Activated CD4-positive, alpha-beta T cell treated with anti-CD3 and anti-CD28 coated beads, Interleukin-2, amount 10 ng/mL, durations not matched to agents 7 days and 5 days (primary cell): ENCODE data around the gene IGSF8. TPM values are rescaled to one million over a fixed set of nuclear protein-coding genes. Genes with fewer than 3 reads are reported as not detected.
"Not testable (repeated sequence)": the region's sequence is repeated elsewhere in the genome, so short reads cannot be mapped to it uniquely, and the experiment has no call there.

Source experiments
- CTCF ChIA-PET: fragments of 350-600 bp; sonication (Branson Sonifier 250); formaldehyde crosslinking; loops from one replicate; lab custom pipeline; 2021; ENCODE audit warnings: antibody characterized with exemption; lab: Charles Lee
- POLR2A ChIA-PET: fragments of 350-600 bp; sonication (Branson Sonifier 250); formaldehyde crosslinking; loops from one replicate; lab custom pipeline; 2021; ENCODE audit warnings: antibody characterized with exemption; lab: Charles Lee
- DNase-seq: peaks from one replicate; pipeline ENCODE4 v3.0.0-alpha.2; 2020
- H3K27ac Mint-ChIP-seq: one replicate; pipeline ENCODE4 v1.8.0; 2021; ENCODE audit warnings: mild to moderate bottlenecking, moderate library complexity, mixed read lengths
- H3K27me3 Mint-ChIP-seq: one replicate; pipeline ENCODE4 v1.8.0; 2021; ENCODE audit warnings: mixed read lengths
- H3K36me3 Mint-ChIP-seq: one replicate; pipeline ENCODE4 v1.8.0; 2021; ENCODE audit warnings: low read depth, mixed read lengths
- H3K4me1 Mint-ChIP-seq: one replicate; pipeline ENCODE4 v1.8.0; 2021; ENCODE audit warnings: mixed read lengths
- H3K4me3 Mint-ChIP-seq: one replicate; pipeline ENCODE4 v1.8.0; 2021; ENCODE audit warnings: mild to moderate bottlenecking, moderate library complexity, mixed read lengths
- H3K9me3 Mint-ChIP-seq: one replicate; pipeline ENCODE4 v1.8.0; 2021; ENCODE audit warnings: mixed read lengths
- total RNA-seq, 2 experiments: library from RNA; stranded (reverse); gene quantifications; one replicate each; pipeline ENCODE4 v1.2.3, GENCODE V29; 2021

Gene IGSF8
- total RNA-seq, 2 experiments from 2014 or later = 36.4 to 40.9 TPM

DNA sequence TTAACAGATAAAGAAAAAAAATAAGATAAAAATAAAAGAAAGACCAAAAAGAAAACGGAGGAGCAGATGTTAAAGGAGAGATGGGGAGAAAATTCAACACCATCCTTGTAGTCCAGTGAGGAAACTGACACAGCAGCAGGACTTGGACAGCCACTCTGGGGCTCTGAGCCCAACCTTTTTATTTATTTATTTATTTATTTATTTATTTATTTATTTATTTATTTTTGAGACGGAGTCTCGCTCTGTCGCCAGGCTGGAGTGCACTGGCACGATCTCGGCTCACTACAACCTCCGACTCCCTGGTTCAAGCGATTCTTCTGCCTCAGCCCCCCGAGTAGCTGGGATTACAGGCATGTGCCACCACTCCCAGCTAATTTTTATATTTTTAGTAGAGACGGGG lies 13.0 kb upstream of the IGSF8 start:
- CTCF ChIA-PET = interaction anchor here (0.7 to 1.1 kb wide), 2 partner anchors 10 to 146 kb away, joined by 3 read pairs; no protein-coding TSS in a partner anchor
- H3K4me1 Mint-ChIP-seq, H3K36me3 Mint-ChIP-seq, H3K9me3 Mint-ChIP-seq, DNase-seq, H3K27ac Mint-ChIP-seq, POLR2A ChIA-PET, H3K27me3 Mint-ChIP-seq, H3K4me3 Mint-ChIP-seq: not testable (repeated sequence)

- H3K9me3 Mint-ChIP-seq = no peaks in the 10 kb centered on the region
- no peak overlapping the region for H3K27ac Mint-ChIP-seq
- no peak overlapping the region for H3K4me3 Mint-ChIP-seq
- ChIA-PET POLR2A (no interaction called here), CTCF (interaction anchor here (0.5 to 1.8 kb wide), 4 partner anchors 13 to 979 kb away, joined by 3 to 5 read pairs (median 3); no protein-coding TSS in a partner anchor)
- no peak for DNase-seq
- H3K4me1 Mint-ChIP-seq = peaks cover 4% of the 10 kb centered on the region
- H3K27me3 Mint-ChIP-seq = no peaks in the 10 kb centered on the region
- no peaks in the 10 kb centered on the region for H3K36me3 Mint-ChIP-seq
These were observed 11.3 kb upstream of the IGSF8 start for GRCh38 chr1:160109686-160110085.

DNA sequence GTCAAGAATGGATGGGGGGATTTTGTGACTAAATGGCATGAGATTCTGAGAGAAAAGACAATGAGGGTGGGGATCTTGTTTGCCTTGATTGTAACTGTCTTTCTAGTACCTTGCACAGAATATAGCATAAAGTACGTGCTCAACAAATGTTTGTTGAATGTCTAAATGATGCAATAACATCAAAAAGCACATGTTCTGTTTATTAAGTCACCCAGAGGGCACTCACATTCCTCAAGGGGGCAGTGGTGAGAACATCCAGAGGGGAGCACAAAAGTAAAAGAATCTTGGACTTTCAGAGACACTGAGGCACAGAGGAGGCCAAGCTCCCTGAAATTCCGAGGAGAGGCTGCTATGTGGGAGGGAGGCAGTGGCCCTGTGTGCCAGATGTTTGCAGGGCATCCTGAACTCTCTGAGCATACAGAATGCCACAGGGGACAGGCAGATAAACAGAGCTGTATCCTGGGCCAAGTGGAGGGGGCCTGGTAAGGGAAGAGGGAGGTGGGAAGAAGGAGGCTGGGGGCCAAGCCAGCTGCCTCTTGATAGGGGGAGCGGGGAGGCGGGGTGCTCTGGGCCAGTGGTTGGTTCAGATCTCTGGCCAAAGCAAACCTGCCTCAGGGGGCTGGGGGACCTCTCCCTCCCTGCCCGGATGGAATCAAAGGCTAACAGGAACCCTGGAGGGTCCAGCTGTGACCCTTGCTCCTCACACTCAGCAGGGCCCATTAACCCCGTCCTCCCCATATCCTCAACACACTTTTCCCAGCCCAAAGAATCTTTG lies 10.7 kb upstream of the IGSF8 start:
- Mint-ChIP-seq H3K36me3 (no peaks in the 10 kb centered on the region), H3K4me3 (no peak overlapping the region), H3K4me1 (peaks cover 4% of the 10 kb centered on the region), H3K9me3 (no peaks in the 10 kb centered on the region), H3K27ac (no peak overlapping the region), H3K27me3 (no peaks in the 10 kb centered on the region)
- ChIA-PET CTCF (interaction anchor here (0.8 to 1.8 kb wide), 5 partner anchors 14 to 182 kb away, joined by 3 to 5 read pairs (median 3); no protein-coding TSS in a partner anchor), POLR2A (no interaction called here)
- DNase-seq = peak; percentile 51

DNA sequence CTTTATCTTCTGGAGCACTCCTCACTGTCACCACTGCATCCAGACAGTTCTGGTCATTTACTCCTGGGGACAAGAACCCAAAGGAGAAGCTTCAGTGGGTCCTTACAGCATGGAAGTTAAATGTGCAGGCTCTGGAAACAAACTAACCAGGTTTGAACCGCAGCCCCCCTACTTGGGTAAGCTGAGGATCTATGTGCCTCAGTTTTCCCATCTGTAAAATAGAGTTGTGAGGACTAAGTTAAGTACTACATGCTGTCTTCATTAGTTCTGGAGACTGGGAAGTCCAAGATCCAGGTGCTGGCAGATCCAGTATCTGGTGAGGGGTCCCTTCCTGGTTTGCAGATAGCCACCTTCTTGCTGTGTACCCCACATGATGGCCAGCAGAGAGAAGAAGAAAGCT lies 9.1 kb upstream of the IGSF8 start:
- no peaks in the 10 kb centered on the region for H3K36me3 Mint-ChIP-seq
- no peak for DNase-seq
- H3K4me1 Mint-ChIP-seq = peaks cover 4% of the 10 kb centered on the region
- H3K27ac Mint-ChIP-seq = no peak overlapping the region
- ChIA-PET CTCF (interaction anchor here (1.0 to 1.6 kb wide), 3 partner anchors 10 to 270 kb away, joined by 3 to 5 read pairs (median 5); partner anchors contain the start of gene IGSF8), POLR2A (no interaction called here)
- H3K9me3 Mint-ChIP-seq = no peaks in the 10 kb centered on the region
- no peaks in the 10 kb centered on the region for H3K27me3 Mint-ChIP-seq
- no peak overlapping the region for H3K4me3 Mint-ChIP-seq

- ChIA-PET CTCF (interaction anchor here (0.6 to 3.1 kb wide), 6 partner anchors 20 to 234 kb away, joined by 3 to 10 read pairs (median 3); no protein-coding TSS in a partner anchor), POLR2A (no interaction called here)
- DNase-seq = no peak
- no peaks in the 10 kb centered on the region for H3K36me3 Mint-ChIP-seq
- H3K4me1 Mint-ChIP-seq = peaks cover 18% of the 10 kb centered on the region
- H3K4me3 Mint-ChIP-seq = no peak overlapping the region
- H3K9me3 Mint-ChIP-seq = no peaks in the 10 kb centered on the region
- H3K27me3 Mint-ChIP-seq = no peaks in the 10 kb centered on the region
- no peak overlapping the region for H3K27ac Mint-ChIP-seq
These were observed 6.7 kb upstream of the IGSF8 start for GRCh38 chr1:160105155-160105554.

- CTCF ChIA-PET = interaction anchor here (0.6 to 3.1 kb wide), 4 partner anchors 19 to 184 kb away, joined by 3 to 10 read pairs (median 4); no protein-coding TSS in a partner anchor
- no peaks in the 10 kb centered on the region for H3K9me3 Mint-ChIP-seq
- POLR2A ChIA-PET = no interaction called here
These were observed 6.1 kb upstream of the IGSF8 start for GRCh38 chr1:160104486-160104885.

GRCh38 chr1:160103658-160104408 lies 5.4 kb upstream of the IGSF8 start:
- H3K9me3 Mint-ChIP-seq = no peaks in the 10 kb centered on the region
- H3K27ac Mint-ChIP-seq = no peak overlapping the region
- ChIA-PET POLR2A (no interaction called here), CTCF (interaction anchor here (1.9 to 3.3 kb wide), 3 partner anchors 18 to 188 kb away, joined by 6 to 14 read pairs (median 10); no protein-coding TSS in a partner anchor)
- DNase-seq = no peak
- no peak overlapping the region for H3K4me3 Mint-ChIP-seq
- H3K36me3 Mint-ChIP-seq = no peaks in the 10 kb centered on the region
- H3K27me3 Mint-ChIP-seq = no peaks in the 10 kb centered on the region
- H3K4me1 Mint-ChIP-seq = peaks cover 27% of the 10 kb centered on the region

More at GRCh38 chr1:160104486-160104885, 6.1 kb upstream of the IGSF8 start:
- Mint-ChIP-seq H3K4me3 (no peak overlapping the region), H3K27me3 (no peaks in the 10 kb centered on the region), H3K4me1 (peaks cover 24% of the 10 kb centered on the region), H3K27ac (no peak overlapping the region), H3K36me3 (no peaks in the 10 kb centered on the region)
- DNase-seq = no peak

- Mint-ChIP-seq H3K36me3 (no peaks in the 10 kb centered on the region), H3K9me3 (no peaks in the 10 kb centered on the region), H3K4me3 (no peak overlapping the region), H3K27ac (no peak overlapping the region), H3K4me1 (peaks cover 33% of the 10 kb centered on the region), H3K27me3 (no peaks in the 10 kb centered on the region)
- ChIA-PET POLR2A (no interaction called here), CTCF (interaction anchor here (0.6 to 3.3 kb wide), 18 partner anchors 9 to 286 kb away, joined by 3 to 16 read pairs (median 3); no protein-coding TSS in a partner anchor)
- no peak for DNase-seq
These were observed 3.5 kb upstream of the IGSF8 start for GRCh38 chr1:160101717-160102522.

DNA sequence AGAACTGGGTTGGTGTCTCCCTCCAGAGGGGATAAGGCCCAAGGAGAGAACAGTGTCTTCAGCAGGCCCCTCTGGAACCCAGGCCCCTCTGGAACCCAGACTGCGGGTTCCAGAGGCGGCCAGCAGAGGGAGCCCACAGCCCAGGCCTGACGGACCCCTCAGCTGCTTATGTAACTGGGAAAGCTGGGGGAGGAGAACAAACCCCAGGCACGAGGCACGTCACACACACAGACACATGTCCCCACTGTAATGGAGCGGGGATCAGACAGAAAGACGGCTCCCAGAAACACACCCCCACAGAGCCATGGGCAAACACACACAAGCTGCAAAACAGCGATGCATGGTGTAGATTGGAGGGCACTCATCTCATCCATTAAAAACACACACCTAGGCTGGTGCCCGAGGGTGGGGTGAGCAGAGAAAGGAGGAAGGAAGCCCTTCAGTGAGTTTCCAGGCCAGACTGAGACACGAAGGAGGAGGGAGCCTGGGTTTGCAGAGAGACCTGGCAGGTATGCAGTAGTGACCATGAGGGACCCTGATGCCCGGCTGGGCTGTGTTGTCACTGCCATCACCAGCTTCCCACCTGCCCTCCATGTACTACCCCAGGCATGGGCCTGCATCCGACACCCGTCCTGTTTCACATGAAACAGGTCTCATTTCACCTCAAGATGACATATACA lies 2.8 kb upstream of the IGSF8 start:
- CTCF ChIA-PET = interaction anchor here (0.5 to 3.3 kb wide), 21 partner anchors 10 to 287 kb away, joined by 3 to 16 read pairs (median 3); partner anchors contain the start of gene PEX19
- no peak overlapping the region for H3K4me3 Mint-ChIP-seq
- H3K4me1 Mint-ChIP-seq = peaks cover 41% of the 10 kb centered on the region

GRCh38 chr1:160099716-160100375 lies 1.4 kb upstream of the IGSF8 start:
- DNase-seq = no peak
- Mint-ChIP-seq H3K9me3 (no peaks in the 10 kb centered on the region), H3K4me3 (no peak overlapping the region), H3K27ac (peak overlapping the region; percentile 94), H3K36me3 (no peaks in the 10 kb centered on the region), H3K4me1 (peaks cover 49% of the 10 kb centered on the region), H3K27me3 (no peaks in the 10 kb centered on the region)
- POLR2A ChIA-PET = no interaction called here
- CTCF ChIA-PET = interaction anchor here (1.2 to 5.1 kb wide), 5 partner anchors 14 to 854 kb away, joined by 3 to 42 read pairs (median 3); no protein-coding TSS in a partner anchor

More for the DNA sequence above, 2.8 kb upstream of the IGSF8 start:
- no peaks in the 10 kb centered on the region for H3K36me3 Mint-ChIP-seq
- no peaks in the 10 kb centered on the region for H3K27me3 Mint-ChIP-seq
- DNase-seq = peak; percentile 69
- no peaks in the 10 kb centered on the region for H3K9me3 Mint-ChIP-seq
- POLR2A ChIA-PET = no interaction called here
- H3K27ac Mint-ChIP-seq = peak overlapping the region; percentile 79

DNA sequence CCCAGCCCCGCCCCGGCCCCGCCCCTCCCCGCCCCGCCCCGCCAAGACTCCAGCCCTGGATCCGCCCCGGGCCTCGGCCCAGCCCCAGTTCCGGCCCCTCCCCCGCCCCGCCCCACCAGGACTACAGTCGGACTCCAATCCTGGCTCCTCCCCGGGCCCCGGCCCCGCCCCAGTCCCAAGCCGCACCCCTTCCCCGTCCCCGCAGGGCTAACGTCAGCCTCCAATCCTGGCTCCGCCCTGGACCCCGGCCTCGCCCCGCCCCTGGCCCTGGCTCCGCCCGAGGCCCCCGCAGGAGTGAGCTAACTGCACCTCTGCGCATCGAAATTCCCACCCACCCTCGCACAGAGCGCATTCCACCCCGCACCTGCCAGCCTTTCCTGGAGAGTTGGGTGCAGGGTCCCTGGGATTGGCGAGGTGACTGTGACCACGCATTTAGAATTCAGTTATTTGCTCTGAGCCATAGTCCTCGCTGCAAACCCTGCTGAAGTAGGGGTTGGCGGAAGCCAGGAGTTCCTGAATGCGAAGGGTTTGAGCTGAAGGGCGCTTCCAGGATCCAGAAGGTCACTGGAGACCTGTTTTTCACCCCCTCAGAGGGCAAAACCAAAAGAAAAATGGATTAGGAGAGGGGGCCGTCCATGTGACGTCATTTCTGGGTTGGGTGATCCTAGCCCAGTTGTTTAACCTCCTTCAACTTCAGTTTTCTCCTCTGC lies 588 bp upstream of the IGSF8 start:
- no peaks in the 10 kb centered on the region for H3K27me3 Mint-ChIP-seq
- no peaks in the 10 kb centered on the region for H3K9me3 Mint-ChIP-seq
- H3K36me3 Mint-ChIP-seq = peaks cover 2% of the 10 kb centered on the region
- H3K4me3 Mint-ChIP-seq = peak overlapping the region; percentile 77
- DNase-seq = peak; percentile 98
- peaks cover 49% of the 10 kb centered on the region for H3K4me1 Mint-ChIP-seq
- POLR2A ChIA-PET = no interaction called here
- peak overlapping the region; percentile 94 for H3K27ac Mint-ChIP-seq
- CTCF ChIA-PET = interaction anchor here (1.1 to 5.1 kb wide), 5 partner anchors 9 to 855 kb away, joined by 3 to 42 read pairs (median 3); no protein-coding TSS in a partner anchor
